Astrocyte (in vitro differentiated cells and primary cell): ENCODE results near the gene GKN1. TPM values are rescaled to one million over a fixed set of nuclear protein-coding genes. Genes with fewer than 3 reads are reported as not detected.

Source experiments
- DNase-seq: peaks from one replicate; pipeline ENCODE4 v3.0.0-alpha.2; 2010; ENCODE audit warnings: low read depth
- FAIRE-seq: peaks from 2 replicates; lab custom pipeline; 2011; peaks lifted over from hg19 to GRCh38; lab: Jason Lieb, UNC
- H2AFZ ChIP-seq: 2 replicates; pipeline ENCODE4 v1.6.0; 2012; ENCODE audit warnings: low read depth, low read length, inconsistent platforms
- H3K27ac ChIP-seq: 2 replicates; pipeline ENCODE4 v1.5.1; 2011; ENCODE audit warnings: low read depth, low read length, inconsistent platforms
- H3K27me3 ChIP-seq: 2 replicates; pipeline ENCODE4 v1.6.0; 2011; ENCODE audit warnings: low read length, inconsistent platforms; ENCODE audit not compliant: insufficient read depth
- H3K36me3 ChIP-seq: 2 replicates; pipeline ENCODE4 v1.5.1; 2011; ENCODE audit warnings: low read length, inconsistent platforms; ENCODE audit not compliant: insufficient read depth
- H3K4me1 ChIP-seq: 2 replicates; pipeline ENCODE4 v1.5.1; 2011; ENCODE audit warnings: low read length, inconsistent platforms; ENCODE audit not compliant: insufficient read depth
- H3K4me2 ChIP-seq: 2 replicates; pipeline ENCODE4 v1.6.0; 2012; ENCODE audit warnings: low read length, inconsistent platforms
- H3K4me3 ChIP-seq: 2 replicates; pipeline ENCODE4 v1.5.1; 2011; ENCODE audit warnings: low read depth, mild to moderate bottlenecking, low read length, inconsistent platforms; ENCODE audit not compliant: insufficient read depth
- H3K79me2 ChIP-seq: 2 replicates; pipeline ENCODE4 v1.6.0; 2012; ENCODE audit warnings: mild to moderate bottlenecking, low read length, inconsistent platforms; ENCODE audit not compliant: insufficient read depth
- H3K9ac ChIP-seq: 2 replicates; pipeline ENCODE4 v1.6.0; 2012; ENCODE audit warnings: mild to moderate bottlenecking, low read length, inconsistent platforms
- H3K9me3 ChIP-seq: 2 replicates; pipeline ENCODE4 v1.5.1; 2012; ENCODE audit warnings: low read depth, mild to moderate bottlenecking, low read length, inconsistent platforms; ENCODE audit not compliant: insufficient read depth
- H4K20me1 ChIP-seq: 2 replicates; pipeline ENCODE4 v1.6.0; 2012; ENCODE audit warnings: low read length, inconsistent platforms; ENCODE audit not compliant: insufficient read depth
- H3K27ac Mint-ChIP-seq: one replicate; pipeline ENCODE4 v1.8.0; 2021; ENCODE audit warnings: mild to moderate bottlenecking, mixed read lengths; ENCODE audit not compliant: unreplicated experiment
- H3K27me3 Mint-ChIP-seq: one replicate; pipeline ENCODE4 v1.8.0; 2021; ENCODE audit warnings: low read depth, mixed read lengths; ENCODE audit not compliant: unreplicated experiment
- H3K36me3 Mint-ChIP-seq: one replicate; pipeline ENCODE4 v1.8.0; 2021; ENCODE audit warnings: low read depth, mixed read lengths; ENCODE audit not compliant: unreplicated experiment
- H3K4me1 Mint-ChIP-seq: one replicate; pipeline ENCODE4 v1.8.0; 2021; ENCODE audit warnings: low read depth, mixed read lengths; ENCODE audit not compliant: unreplicated experiment
- H3K4me3 Mint-ChIP-seq: one replicate; pipeline ENCODE4 v1.8.0; 2021; ENCODE audit warnings: mild to moderate bottlenecking, moderate library complexity, mixed read lengths; ENCODE audit not compliant: unreplicated experiment
- H3K9me3 Mint-ChIP-seq: one replicate; pipeline ENCODE4 v1.8.0; 2021; ENCODE audit warnings: mild to moderate bottlenecking, mixed read lengths; ENCODE audit not compliant: unreplicated experiment
- CTCF ChIP-seq: IDR thresholded peaks from 2 replicates; pipeline ENCODE4 v1.5.1; 2011; ENCODE audit warnings: low read depth, mild to moderate bottlenecking, inconsistent platforms, low read length, moderate library complexity; ENCODE audit not compliant: insufficient read depth
- EZH2 ChIP-seq: IDR thresholded peaks from 2 replicates; pipeline ENCODE4 v1.6.1; 2012; ENCODE audit warnings: mild to moderate bottlenecking, low read length, inconsistent platforms; ENCODE audit not compliant: insufficient read depth
- total RNA-seq: library from RNA; stranded (reverse); gene quantifications from 2 replicates; pipeline ENCODE4 v1.2.1, GENCODE V29; 2021

GKN1 gene
- total RNA-seq, 1 donor from 2014 or later, result not detected

GRCh38 chr2:68931149-68931711, 43.2 kb upstream of the GKN1 start:
- no peak overlapping the region for H3K4me2 ChIP-seq
- no peaks in the 10 kb centered on the region for H3K27me3 ChIP-seq
- no peak overlapping the region for H3K27ac ChIP-seq
- Mint-ChIP-seq H3K27ac (no peak overlapping the region), H3K4me1 (peaks cover 13% of the 10 kb centered on the region), H3K4me3 (no peak overlapping the region), H3K9me3 (peaks cover 4% of the 10 kb centered on the region), H3K27me3 (peaks cover 13% of the 10 kb centered on the region), H3K36me3 (no peaks in the 10 kb centered on the region)
- H3K36me3 ChIP-seq, result no peaks in the 10 kb centered on the region
- TF ChIP-seq CTCF, result no peak
- TF ChIP-seq EZH2, result no peak
- no peaks in the 10 kb centered on the region for H3K79me2 ChIP-seq
- no peak overlapping the region for H3K9ac ChIP-seq
- H2AFZ ChIP-seq, result no peak overlapping the region
- DNase-seq (no peak), FAIRE-seq (no peak)
- H4K20me1 ChIP-seq, result no peaks in the 10 kb centered on the region
- H3K4me3 ChIP-seq, result no peak overlapping the region
- H3K4me1 ChIP-seq, result peaks cover 15% of the 10 kb centered on the region
- H3K9me3 ChIP-seq, result no peaks in the 10 kb centered on the region

- no peak overlapping the region for H3K9ac ChIP-seq
Measured at GRCh38 chr2:68931799-68932198, 42.6 kb upstream of the GKN1 start.

More at GRCh38 chr2:68931799-68932198, 42.6 kb upstream of the GKN1 start:
- H3K9me3 Mint-ChIP-seq, result peaks cover 4% of the 10 kb centered on the region
- no peak overlapping the region for H3K4me3 Mint-ChIP-seq
- Histone ChIP-seq H3K4me1 (peaks cover 15% of the 10 kb centered on the region), H4K20me1 (no peaks in the 10 kb centered on the region), H2AFZ (no peak overlapping the region), H3K27ac (no peak overlapping the region), H3K4me3 (no peak overlapping the region), H3K27me3 (no peaks in the 10 kb centered on the region), H3K36me3 (no peaks in the 10 kb centered on the region), H3K9me3 (no peaks in the 10 kb centered on the region), H3K4me2 (no peak overlapping the region), H3K79me2 (no peaks in the 10 kb centered on the region)
- DNase-seq (no peak), FAIRE-seq (no peak)
- H3K4me1 Mint-ChIP-seq, result peaks cover 14% of the 10 kb centered on the region
- no peaks in the 10 kb centered on the region for H3K36me3 Mint-ChIP-seq
- H3K27ac Mint-ChIP-seq, result no peak overlapping the region
- H3K27me3 Mint-ChIP-seq, result peaks cover 10% of the 10 kb centered on the region
- TF ChIP-seq EZH2 (no peak), CTCF (no peak)
